A673 (cell line): ENCODE data around the gene TRMO.

Source experiments
- CTCF ChIP-seq: fragments of 300-800, 200-600 bp; sonication (generic); conservative IDR thresholded peaks from 2 replicates; pipeline ENCODE4 v1.5.1; 2017; ENCODE audit warnings: low read depth, mild to moderate bottlenecking, antibody characterized with exemption, low read length, moderate library complexity, mixed read lengths
- EZH2 ChIP-seq: fragments of 200-600 bp; sonication (generic); IDR thresholded peaks from 2 replicates; pipeline ENCODE4 v1.6.1; 2017; ENCODE audit warnings: borderline replicate concordance, low read depth, mild to moderate bottlenecking, mixed read lengths, antibody characterized with exemption, low read length; ENCODE audit not compliant: poor library complexity, severe bottlenecking

DNA sequence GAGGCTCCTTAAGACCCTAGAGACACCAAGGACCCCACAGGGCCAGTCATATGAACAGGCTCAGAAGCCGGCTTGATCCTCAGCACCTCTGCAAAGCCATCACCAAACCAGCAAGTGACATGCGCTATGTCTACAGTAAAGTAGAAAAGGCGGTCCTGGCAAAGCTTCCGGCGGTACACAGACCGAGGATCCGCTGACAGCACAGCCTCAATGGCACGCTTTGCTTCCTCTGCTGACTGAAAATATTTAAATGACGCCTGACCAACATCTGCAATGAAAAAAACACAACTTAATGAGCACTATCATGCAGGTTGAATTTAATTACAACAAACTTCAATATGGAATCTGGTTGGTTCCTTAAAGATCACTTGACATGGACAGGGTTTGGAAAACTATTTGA lies 17.6 kb downstream of the TRMO start:
- TF ChIP-seq CTCF: no peak
- TF ChIP-seq EZH2: no peak
